Activated CD8-positive, alpha-beta memory T cell treated with anti-CD3 and anti-CD28 coated beads for 1 hour (primary cell): ENCODE results near the gene HPCAL4.
A peak's percentile ranks its signal among the peaks of the same experiment; 100 is the strongest.

Experiments used
- DNase-seq, 2 donors: peaks; one replicate each; pipeline ENCODE4 v3.0.0-alpha.2; 2020; ENCODE audit warnings: low read depth in 1 of 2; ENCODE audit errors: extremely low read depth in 1 of 2

HPCAL4 gene

GRCh38 chr1:39678889-39679288 is 12.3 kb downstream of the HPCAL4 start:
- DNase-seq = no peak

- DNase-seq = no peak
These were observed 13.6 kb downstream of the HPCAL4 start for GRCh38 chr1:39677645-39678044.

- no peak for DNase-seq
These were observed 14.2 kb downstream of the HPCAL4 start for GRCh38 chr1:39676948-39677548.

GRCh38 chr1:39675220-39675619 is 16.0 kb downstream of the HPCAL4 start:
- no peak for DNase-seq

GRCh38 chr1:39673215-39673614 is 18.0 kb downstream of the HPCAL4 start:
- DNase-seq = no peak

GRCh38 chr1:39672551-39672947 is 18.7 kb downstream of the HPCAL4 start:
- DNase-seq = peak in 1 of 2 donors; percentile 14

- DNase-seq = peak in 1 of 2 donors; percentile 16
These were observed 19.3 kb downstream of the HPCAL4 start, which contains the start of gene NT5C1A for GRCh38 chr1:39671793-39672550. TSS of gene NT5C1A (minus strand) at chr1:39672107. CDS start at chr1:39672038, 69 bp downstream.

GRCh38 chr1:39671433-39671792 is 19.8 kb downstream of the HPCAL4 start:
- no peak for DNase-seq

- DNase-seq = no peak
These were observed 20.5 kb downstream of the HPCAL4 start for GRCh38 chr1:39670689-39671088.

GRCh38 chr1:39668894-39669293 is 22.3 kb downstream of the HPCAL4 start:
- DNase-seq = no peak

- no peak for DNase-seq
These were observed 23.1 kb downstream of the HPCAL4 start for GRCh38 chr1:39668111-39668510.

- DNase-seq = no peak
These were observed 24.5 kb downstream of the HPCAL4 start for GRCh38 chr1:39666772-39667171.

GRCh38 chr1:39663559-39663958 is 27.7 kb downstream of the HPCAL4 start:
- no peak for DNase-seq

GRCh38 chr1:39662861-39663260 is 28.4 kb downstream of the HPCAL4 start:
- DNase-seq = no peak

GRCh38 chr1:39659538-39659937 is 31.7 kb downstream of the HPCAL4 start:
- no peak for DNase-seq

- no peak for DNase-seq
These were observed 32.1 kb downstream of the HPCAL4 start for GRCh38 chr1:39659110-39659509.

- peak in 1 of 2 donors; percentile 44 for DNase-seq
These were observed 33.2 kb downstream of the HPCAL4 start for GRCh38 chr1:39657923-39658485.

- no peak for DNase-seq
These were observed 33.8 kb downstream of the HPCAL4 start for GRCh38 chr1:39657402-39657801.

GRCh38 chr1:39656391-39656790 is 34.8 kb downstream of the HPCAL4 start:
- DNase-seq = no peak

- no peak for DNase-seq
These were observed 35.5 kb downstream of the HPCAL4 start for GRCh38 chr1:39655578-39656268.

GRCh38 chr1:39654291-39654690 is 36.9 kb downstream of the HPCAL4 start:
- DNase-seq = no peak
